Measurements from ENCODE around the gene SFXN5. TPM values are rescaled to one million over a fixed set of nuclear protein-coding genes. Genes with fewer than 3 reads are reported as not detected.

SFXN5 gene
- total RNA-seq, 1 donor from 2014 or later: 13.7 TPM

GRCh38 chr2:73074110-73075069, 2.9 kb upstream of the SFXN5 start:
- peaks cover 13% of the 10 kb centered on the region for H3K4me1 Mint-ChIP-seq (ENCODE audit: low read depth, unreplicated experiment)
- H3K27ac Mint-ChIP-seq (ENCODE audit: unreplicated experiment): no peak overlapping the region
- peak overlapping the region; percentile 20 for H3K4me3 Mint-ChIP-seq (ENCODE audit: unreplicated experiment)
- H3K36me3 Mint-ChIP-seq (ENCODE audit: unreplicated experiment): peaks cover 6% of the 10 kb centered on the region
- DNase-seq: no peak
- H3K27me3 Mint-ChIP-seq (ENCODE audit: unreplicated experiment): peaks cover 22% of the 10 kb centered on the region
- no peak for TF ChIP-seq CTCF (IDR thresholded peaks at IDR 0.05; ENCODE audit: partially characterized antibody, unreplicated experiment)
- H3K9me3 Mint-ChIP-seq (ENCODE audit: unreplicated experiment): peaks cover 18% of the 10 kb centered on the region

- peaks cover 17% of the 10 kb centered on the region for H3K9me3 Mint-ChIP-seq (ENCODE audit: unreplicated experiment)
- H3K27me3 Mint-ChIP-seq (ENCODE audit: unreplicated experiment): peaks cover 16% of the 10 kb centered on the region
- peaks cover 4% of the 10 kb centered on the region for H3K36me3 Mint-ChIP-seq (ENCODE audit: unreplicated experiment)
- peak overlapping the region; percentile 81 for H3K27ac Mint-ChIP-seq (ENCODE audit: unreplicated experiment)
- DNase-seq: no peak
- peak overlapping the region; percentile 94 for H3K4me3 Mint-ChIP-seq (ENCODE audit: unreplicated experiment)
- H3K4me1 Mint-ChIP-seq (ENCODE audit: low read depth, unreplicated experiment): peaks cover 22% of the 10 kb centered on the region
- TF ChIP-seq CTCF (IDR thresholded peaks at IDR 0.05; ENCODE audit: partially characterized antibody, unreplicated experiment): no peak
Measured at GRCh38 chr2:73072416-73072815, 904 bp upstream of the SFXN5 start.

GRCh38 chr2:73072129-73072395, 550 bp upstream of the SFXN5 start:
- peaks cover under 1% of the 10 kb centered on the region for H3K36me3 Mint-ChIP-seq (ENCODE audit: unreplicated experiment)
- no peak for DNase-seq
- H3K27ac Mint-ChIP-seq (ENCODE audit: unreplicated experiment): peak overlapping the region; percentile 81
- peak overlapping the region; percentile 94 for H3K4me3 Mint-ChIP-seq (ENCODE audit: unreplicated experiment)
- peaks cover 17% of the 10 kb centered on the region for H3K9me3 Mint-ChIP-seq (ENCODE audit: unreplicated experiment)
- TF ChIP-seq CTCF (IDR thresholded peaks at IDR 0.05; ENCODE audit: partially characterized antibody, unreplicated experiment): no peak
- peaks cover 16% of the 10 kb centered on the region for H3K27me3 Mint-ChIP-seq (ENCODE audit: unreplicated experiment)
- peaks cover 22% of the 10 kb centered on the region for H3K4me1 Mint-ChIP-seq (ENCODE audit: low read depth, unreplicated experiment)

GRCh38 chr2:73070643-73071359, 711 bp downstream of the SFXN5 start:
- Mint-ChIP-seq H3K36me3 (ENCODE audit: unreplicated experiment) (no peaks in the 10 kb centered on the region), H3K4me1 (ENCODE audit: low read depth, unreplicated experiment) (peaks cover 22% of the 10 kb centered on the region), H3K27me3 (ENCODE audit: unreplicated experiment) (peaks cover 13% of the 10 kb centered on the region), H3K4me3 (ENCODE audit: unreplicated experiment) (peak overlapping the region; percentile 95), H3K27ac (ENCODE audit: unreplicated experiment) (no peak overlapping the region), H3K9me3 (ENCODE audit: unreplicated experiment) (peaks cover 15% of the 10 kb centered on the region)
- no peak for TF ChIP-seq CTCF (IDR thresholded peaks at IDR 0.05; ENCODE audit: partially characterized antibody, unreplicated experiment)
- DNase-seq: peak; percentile 73
